ENCODE measurements around the gene SLC19A2. TPM values are rescaled to one million over a fixed set of nuclear protein-coding genes. Genes with fewer than 3 reads are reported as not detected.

Gene SLC19A2
- total and polyA plus RNA-seq, 2 of the 13 experiments (the other 11 are each of a cell fraction or from before 2014, with no cell fraction given), result 30.4 to 56.0 TPM

DNA sequence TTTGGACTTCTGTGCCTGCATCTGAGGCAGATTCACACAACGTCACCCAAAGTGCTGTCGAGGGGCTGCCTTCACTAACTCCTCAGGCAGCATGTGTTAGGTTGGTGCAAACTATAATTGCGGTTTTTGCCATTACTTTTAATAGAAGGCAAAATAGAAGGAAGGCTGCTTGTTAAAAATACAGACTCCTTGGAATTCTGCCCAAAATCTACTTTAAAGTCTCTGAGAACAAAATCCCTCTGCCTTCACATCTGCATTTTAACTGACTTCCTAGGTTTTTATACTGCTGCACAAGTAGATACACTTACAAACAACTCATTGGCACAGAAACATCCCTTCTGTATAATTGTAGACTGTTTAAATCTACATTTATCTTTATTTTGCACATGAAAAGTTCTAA is 41.3 kb upstream of the SLC19A2 start:
- DNase-seq (ENCODE audit: low spot score) (no peak), ATAC-seq (no peak), FAIRE-seq (no peak)
- Histone ChIP-seq H3K4me2 (ENCODE audit: low read depth, low read length) (no peak overlapping the region), H3K79me2 (ENCODE audit: insufficient read depth, low read length) (no peaks in the 10 kb centered on the region), H3K27me3 (ENCODE audit: control insufficient read depth in 1 of 2, insufficient read depth in 2 of 2, low read length in 2 of 2) (no peaks in the 10 kb centered on the region), H2AFZ (ENCODE audit: low read length) (no peak overlapping the region), H3K27ac (ENCODE audit: extremely low read length, insufficient read depth, low read length) (no peak overlapping the region), H3K9ac (ENCODE audit: insufficient read depth, low read depth, low read length) (no peak overlapping the region), H3K4me3 (replicated peaks in 1 of 3; ENCODE audit: insufficient read depth in 1 of 3, low read depth in 2 of 3, low read length in 3 of 3) (no peak overlapping the region), H3K9me3 (ENCODE audit: low read length) (no peaks in the 10 kb centered on the region), H4K20me1 (ENCODE audit: insufficient read depth, low read length) (no peaks in the 10 kb centered on the region; the same call in 1 of the 2 replicates), H3K4me1 (ENCODE audit: insufficient read depth, low read length) (peaks cover 12% of the 10 kb centered on the region), H3K36me3 (replicated peaks in 1 of 2; ENCODE audit: control insufficient read depth in 1 of 2, insufficient read depth in 2 of 2, low read length in 2 of 2) (peaks cover 16 to 84% of the 10 kb centered on the region in 2 experiments)
- no TSS peak for BruUV-seq (replicated peaks)
- 98% methylated on average over 3 of the region's 3 CpGs for WGBS (ENCODE audit: low lambda C conversion rate)
- CTCF ChIA-PET (ENCODE audit: low intra/inter-chr PET ratio, low total read pairs), result no interaction called here
- POLR2A ChIA-PET, result no interaction called here
- TF ChIP-seq MEIS1 (CRISPR knock-in tag; IDR thresholded peaks at IDR 0.05; ENCODE audit: borderline replicate concordance) (no peak), PAWR (CRISPR knock-in tag; IDR thresholded peaks at IDR 0.05; ENCODE audit: borderline replicate concordance) (no peak), ZNF441 (CRISPR knock-in tag; IDR thresholded peaks at IDR 0.05; ENCODE audit: borderline replicate concordance) (no peak), RELA (CRISPR knock-in tag; IDR thresholded peaks at IDR 0.05) (no peak), HHEX (CRISPR knock-in tag; IDR thresholded peaks at IDR 0.05) (no peak), BRCA1 (CRISPR knock-in tag; IDR thresholded peaks at IDR 0.05) (no peak), ZNF800 (CRISPR knock-in tag; IDR thresholded peaks at IDR 0.05) (no peak), SYNCRIP (IDR thresholded peaks at IDR 0.05; ENCODE audit: insufficient read depth, low read depth, low read length) (no peak), ZNF660 (CRISPR knock-in tag; IDR thresholded peaks at IDR 0.05; ENCODE audit: borderline replicate concordance, low read depth) (no peak), ZNF121 (CRISPR knock-in tag; IDR thresholded peaks at IDR 0.05) (no peak), ZHX2 (IDR thresholded peaks at IDR 0.05; ENCODE audit: low read depth) (no peak), ZHX2 (CRISPR knock-in tag; IDR thresholded peaks at IDR 0.05; ENCODE audit: borderline replicate concordance) (no peak)
- TF ChIP-seq, protein P1, sequence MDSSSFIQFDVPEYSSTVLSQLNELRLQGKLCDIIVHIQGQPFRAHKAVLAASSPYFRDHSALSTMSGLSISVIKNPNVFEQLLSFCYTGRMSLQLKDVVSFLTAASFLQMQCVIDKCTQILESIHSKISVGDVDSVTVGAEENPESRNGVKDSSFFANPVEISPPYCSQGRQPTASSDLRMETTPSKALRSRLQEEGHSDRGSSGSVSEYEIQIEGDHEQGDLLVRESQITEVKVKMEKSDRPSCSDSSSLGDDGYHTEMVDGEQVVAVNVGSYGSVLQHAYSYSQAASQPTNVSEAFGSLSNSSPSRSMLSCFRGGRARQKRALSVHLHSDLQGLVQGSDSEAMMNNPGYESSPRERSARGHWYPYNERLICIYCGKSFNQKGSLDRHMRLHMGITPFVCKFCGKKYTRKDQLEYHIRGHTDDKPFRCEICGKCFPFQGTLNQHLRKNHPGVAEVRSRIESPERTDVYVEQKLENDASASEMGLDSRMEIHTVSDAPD (CRISPR knock-in tag; IDR thresholded peaks at IDR 0.05), result no peak
- TF ChIP-seq, protein P2, sequence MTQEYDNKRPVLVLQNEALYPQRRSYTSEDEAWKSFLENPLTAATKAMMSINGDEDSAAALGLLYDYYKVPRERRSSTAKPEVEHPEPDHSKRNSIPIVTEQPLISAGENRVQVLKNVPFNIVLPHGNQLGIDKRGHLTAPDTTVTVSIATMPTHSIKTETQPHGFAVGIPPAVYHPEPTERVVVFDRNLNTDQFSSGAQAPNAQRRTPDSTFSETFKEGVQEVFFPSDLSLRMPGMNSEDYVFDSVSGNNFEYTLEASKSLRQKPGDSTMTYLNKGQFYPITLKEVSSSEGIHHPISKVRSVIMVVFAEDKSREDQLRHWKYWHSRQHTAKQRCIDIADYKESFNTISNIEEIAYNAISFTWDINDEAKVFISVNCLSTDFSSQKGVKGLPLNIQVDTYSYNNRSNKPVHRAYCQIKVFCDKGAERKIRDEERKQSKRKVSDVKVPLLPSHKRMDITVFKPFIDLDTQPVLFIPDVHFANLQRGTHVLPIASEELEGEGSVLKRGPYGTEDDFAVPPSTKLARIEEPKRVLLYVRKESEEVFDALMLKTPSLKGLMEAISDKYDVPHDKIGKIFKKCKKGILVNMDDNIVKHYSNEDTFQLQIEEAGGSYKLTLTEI (CRISPR knock-in tag; conservative IDR thresholded peaks at IDR 0.05), result no peak
- intact Hi-C loops (cut with micrococcal nuclease; ENCODE audit: unreplicated experiment) (no loop called here), in situ Hi-C loops (cut with HindIII; ENCODE audit: extremely low pct_ligation_motif_present, low pct_unique_long_range_greater_than_20kb) (no loop called here)

All from HepG2 (cell line).